GM12873 (cell line): Measurements from ENCODE around the gene CDH13.

ENCODE experiments used
- CTCF ChIP-seq: IDR thresholded peaks from 2 replicates; pipeline ENCODE4 v1.5.1; 2012; ENCODE audit warnings: low read depth, mild to moderate bottlenecking, moderate library complexity, low read length, control low read depth; ENCODE audit not compliant: insufficient read depth; ENCODE audit errors: missing control alignments

The CDH13 gene

GRCh38 chr16:83674931-83675535 is 1048.3 kb downstream of the CDH13 start:
- TF ChIP-seq CTCF, result no peak

GRCh38 chr16:83676086-83676485 is 1049.3 kb downstream of the CDH13 start:
- no peak for TF ChIP-seq CTCF

- TF ChIP-seq CTCF, result no peak
Observed at GRCh38 chr16:83680980-83681379, 1054.2 kb downstream of the CDH13 start.

GRCh38 chr16:83681381-83681956 is 1054.7 kb downstream of the CDH13 start:
- no peak for TF ChIP-seq CTCF

GRCh38 chr16:83682116-83682867 is 1055.5 kb downstream of the CDH13 start:
- no peak for TF ChIP-seq CTCF

GRCh38 chr16:83682868-83683235 is 1056.1 kb downstream of the CDH13 start:
- TF ChIP-seq CTCF, result no peak

- TF ChIP-seq CTCF, result no peak
Observed at GRCh38 chr16:83685615-83686165, 1058.9 kb downstream of the CDH13 start.
